Measurements from ENCODE around the gene BTG1.

The BTG1 gene, protein sequence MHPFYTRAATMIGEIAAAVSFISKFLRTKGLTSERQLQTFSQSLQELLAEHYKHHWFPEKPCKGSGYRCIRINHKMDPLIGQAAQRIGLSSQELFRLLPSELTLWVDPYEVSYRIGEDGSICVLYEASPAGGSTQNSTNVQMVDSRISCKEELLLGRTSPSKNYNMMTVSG

DNA sequence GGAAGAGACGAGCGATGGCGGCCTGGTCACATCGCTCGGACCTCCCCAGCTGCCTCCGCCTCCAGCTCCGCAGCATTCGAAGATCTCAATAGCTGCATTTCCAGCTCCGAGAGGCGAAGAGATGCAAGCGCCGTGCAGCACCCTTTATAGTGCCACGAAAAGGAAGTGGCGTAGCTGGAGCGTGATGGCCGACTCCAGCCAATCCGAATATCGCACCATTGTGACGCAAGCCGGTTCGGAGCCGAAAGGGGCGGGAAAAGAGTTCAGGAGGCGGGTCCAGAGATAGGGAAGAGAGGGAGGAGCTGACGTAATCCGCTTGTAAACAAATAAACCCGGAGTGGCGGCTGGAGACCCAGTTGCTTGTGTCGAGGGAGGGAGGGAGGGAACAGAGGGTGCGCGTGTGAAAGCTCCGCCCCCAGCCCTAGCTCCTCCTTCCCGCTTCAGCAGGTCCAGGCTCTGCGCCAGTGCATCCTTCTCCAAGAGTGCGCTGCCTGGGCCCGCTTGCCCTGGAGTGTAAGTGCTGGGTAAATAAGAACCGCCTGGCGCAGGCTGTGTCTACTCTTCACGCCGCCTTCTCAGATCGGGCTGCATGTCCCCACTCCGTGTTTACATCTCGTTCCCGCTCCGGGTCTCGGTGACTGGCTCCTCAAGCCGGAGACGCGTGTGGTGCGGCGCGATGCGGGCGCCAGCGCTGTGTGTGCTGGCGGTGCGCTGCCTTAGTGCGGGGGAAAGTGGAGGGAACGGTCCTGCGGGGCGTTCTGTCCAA is at the start of gene BTG1:
BTG1 (minus strand) TSS at position 116 of the 766 bp plus-strand sequence. CDS start 311 bp downstream, outside the sequence.
- peak; percentile 96 for DNase-seq (ENCODE audit: low spot score)

- DNase-seq (ENCODE audit: low spot score), result no peak
Observed at GRCh38 chr12:92194561-92194960, 48.9 kb upstream of the BTG1 start.

DNA sequence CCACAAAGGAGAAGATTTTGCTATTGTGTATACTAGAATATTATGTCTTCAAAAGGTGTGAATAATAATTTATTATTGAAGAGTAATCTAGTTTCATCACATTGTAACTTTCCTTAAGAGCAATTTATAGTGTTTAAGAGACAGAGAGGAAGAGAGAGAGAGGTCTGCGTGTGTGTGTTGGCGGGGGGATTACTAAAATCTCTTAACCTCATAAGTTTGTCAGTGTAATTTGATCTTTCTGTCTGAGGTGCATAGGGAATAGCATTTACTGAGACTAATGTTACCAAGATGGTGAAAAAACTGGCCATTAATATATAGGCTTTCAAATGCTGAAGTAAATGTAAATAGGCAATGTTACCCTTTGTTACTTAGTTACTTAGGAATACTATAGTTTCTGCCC is 48.2 kb upstream of the BTG1 start:
- no peak for DNase-seq (ENCODE audit: low spot score)

GRCh38 chr12:92193063-92193462 is 47.4 kb upstream of the BTG1 start:
- no peak for DNase-seq (ENCODE audit: low spot score)

DNA sequence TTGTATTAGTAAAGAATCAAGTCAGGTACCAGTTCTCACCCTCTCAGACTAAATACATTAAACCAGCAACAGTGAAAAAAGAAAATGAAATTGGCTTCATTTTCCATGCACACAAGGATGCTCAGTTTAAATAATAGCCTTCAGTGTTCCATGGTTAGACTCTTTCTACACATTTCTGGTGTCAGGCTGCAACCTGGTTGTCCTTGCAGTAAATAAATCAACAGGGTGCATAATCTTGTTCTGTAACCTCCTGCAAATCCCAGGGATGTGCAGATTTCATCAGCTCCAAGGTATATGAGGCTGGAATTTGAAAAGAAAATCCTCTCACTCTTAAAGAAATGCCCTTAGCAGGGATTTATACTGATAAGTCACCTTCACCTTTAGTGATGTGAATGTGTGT is 46.7 kb upstream of the BTG1 start:
- DNase-seq (ENCODE audit: low spot score), result no peak

GRCh38 chr12:92191061-92191460 is 45.4 kb upstream of the BTG1 start:
- DNase-seq (ENCODE audit: low spot score), result no peak

GRCh38 chr12:92188517-92189188 is 43.0 kb upstream of the BTG1 start:
- DNase-seq (ENCODE audit: low spot score), result no peak

GRCh38 chr12:92186038-92186470 is 40.4 kb upstream of the BTG1 start:
- DNase-seq (ENCODE audit: low spot score), result no peak

DNA sequence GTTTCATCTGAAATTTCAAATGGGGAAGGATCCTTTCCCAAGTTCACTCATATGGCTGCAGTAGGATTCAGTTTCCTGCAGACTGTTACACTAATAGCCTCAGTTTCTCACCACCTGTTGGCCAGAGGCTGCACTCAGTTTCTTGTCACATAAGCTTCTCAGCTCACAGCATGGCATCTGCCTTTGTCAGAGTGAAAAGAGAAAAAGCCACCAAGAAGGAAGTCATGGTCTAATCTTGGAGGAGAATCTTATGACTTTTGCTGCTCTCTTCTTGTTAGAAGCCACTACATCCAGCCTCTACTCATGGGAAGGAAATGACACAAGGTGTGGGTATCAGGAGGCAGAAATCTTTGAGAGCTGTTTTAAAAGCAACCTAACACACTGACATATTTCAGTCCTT is 39.4 kb upstream of the BTG1 start:
- DNase-seq (ENCODE audit: low spot score), result no peak

DNA sequence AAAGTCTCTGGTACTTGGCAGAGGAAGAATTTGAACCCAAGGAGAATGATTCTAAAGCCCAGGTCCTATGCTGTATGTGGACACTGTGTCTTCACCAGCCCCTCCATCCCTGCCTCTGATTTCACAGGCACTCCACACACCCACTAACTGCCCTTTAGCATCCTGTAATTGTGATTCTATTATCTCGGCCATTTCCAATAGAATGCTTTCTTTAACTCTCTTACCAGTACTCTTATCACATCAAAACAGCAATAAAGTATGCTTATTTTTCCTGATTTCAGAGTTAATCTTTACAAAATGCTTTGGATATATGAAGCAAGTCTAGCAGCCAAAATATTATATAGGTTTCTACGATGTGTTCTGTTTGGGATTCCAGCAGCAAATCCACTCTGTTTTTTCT is 37.9 kb upstream of the BTG1 start:
- DNase-seq (ENCODE audit: low spot score), result no peak

- DNase-seq (ENCODE audit: low spot score), result no peak
Observed at GRCh38 chr12:92178340-92178739, 32.7 kb upstream of the BTG1 start.

- DNase-seq (ENCODE audit: low spot score), result no peak
Observed at GRCh38 chr12:92176646-92177045, 31.0 kb upstream of the BTG1 start.

DNA sequence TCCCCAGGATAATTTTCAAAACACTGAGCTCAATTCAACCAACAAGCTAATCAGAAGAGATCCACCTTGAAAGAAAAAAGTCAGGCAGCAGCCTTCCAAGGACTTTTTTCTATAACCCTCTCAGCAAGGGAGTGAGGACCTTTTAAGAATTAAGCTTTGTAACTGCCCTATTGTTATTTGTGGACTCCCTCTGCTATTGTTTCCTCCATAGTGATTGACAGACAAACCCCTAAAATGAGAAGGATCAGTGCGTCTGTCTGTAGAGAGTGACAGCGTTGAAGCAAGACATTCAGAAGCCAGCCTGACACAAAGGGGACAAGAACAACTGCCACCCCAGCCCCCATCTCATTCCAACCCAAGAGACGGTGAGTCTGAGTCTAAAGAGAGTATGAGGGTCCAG is 30.3 kb upstream of the BTG1 start:
- DNase-seq (ENCODE audit: low spot score), result no peak

DNA sequence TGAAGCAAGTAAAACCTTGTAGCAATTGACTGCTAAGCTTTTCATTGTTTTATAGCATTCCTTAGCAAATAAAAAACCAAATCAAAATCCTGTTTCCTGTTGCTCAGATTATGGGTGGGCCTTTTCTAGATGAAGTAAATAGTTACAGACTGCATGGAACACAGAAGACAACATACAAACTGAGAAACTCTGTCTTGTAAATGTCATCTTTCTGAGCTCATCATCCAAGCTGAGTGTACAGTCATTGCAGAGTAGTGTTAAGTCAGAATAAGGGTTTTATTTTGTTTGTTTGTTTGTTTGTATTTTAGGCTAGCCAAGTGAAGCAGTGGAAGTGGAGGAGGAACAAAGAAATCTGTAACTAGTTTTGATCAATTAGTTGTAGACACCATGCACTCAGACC is 24.4 kb upstream of the BTG1 start:
- DNase-seq (ENCODE audit: low spot score), result no peak

DNA sequence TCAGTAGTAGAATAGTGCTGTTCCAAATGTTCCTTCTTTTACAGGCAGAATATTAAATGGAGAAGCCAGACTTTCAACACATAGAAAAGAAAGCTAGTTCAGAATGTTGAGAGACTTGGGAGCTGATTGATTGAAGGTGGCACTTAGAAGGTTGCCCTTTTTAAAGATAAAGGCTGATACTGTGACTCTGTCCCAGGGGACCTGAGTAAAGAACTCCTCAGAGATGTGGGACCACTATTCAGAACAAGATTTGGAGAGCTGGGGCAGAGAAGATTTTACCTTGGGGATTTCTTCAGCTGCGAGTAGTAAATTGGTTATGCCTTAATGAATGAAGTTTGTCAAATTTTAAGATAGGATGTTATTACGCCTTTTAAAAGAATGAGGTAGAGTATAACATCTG is 21.4 kb upstream of the BTG1 start:
- no peak for DNase-seq (ENCODE audit: low spot score)

DNA sequence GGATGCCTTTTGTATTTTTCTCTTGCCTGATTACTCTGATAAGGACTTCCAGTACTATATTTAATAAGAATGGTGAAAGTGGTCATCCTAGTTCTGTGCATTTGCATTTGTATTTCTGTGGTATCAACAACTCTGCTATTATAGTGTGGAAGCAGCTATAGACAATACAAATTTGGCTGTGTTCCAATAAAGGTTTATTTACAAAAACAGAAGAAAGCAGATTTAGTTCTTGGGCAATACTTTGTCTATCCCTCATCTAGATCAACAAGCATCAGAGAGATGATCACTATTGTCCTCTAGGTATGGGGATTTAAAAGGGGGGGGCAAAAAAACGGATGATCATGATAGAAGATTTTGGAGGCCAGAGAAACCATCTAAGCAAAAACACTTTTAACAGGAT is 19.1 kb upstream of the BTG1 start:
- no peak for DNase-seq (ENCODE audit: low spot score)

DNA sequence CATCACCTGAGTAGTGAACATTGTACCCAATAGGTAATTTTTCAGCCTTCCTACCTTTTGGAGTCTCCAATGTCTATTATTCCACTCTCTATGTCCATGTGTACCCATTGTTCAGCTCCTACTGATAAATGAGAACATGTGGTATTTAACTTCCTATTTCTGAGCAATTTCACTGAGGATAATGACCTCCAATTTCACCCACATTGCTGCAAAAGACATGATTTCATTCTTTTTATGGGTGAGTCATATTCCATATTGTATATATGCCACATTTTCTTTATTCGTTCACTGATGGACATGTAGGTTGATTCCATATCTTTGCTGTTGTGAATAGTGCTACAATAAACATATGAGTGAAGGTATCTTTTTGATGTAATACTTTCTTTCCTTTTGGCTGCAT is 16.4 kb upstream of the BTG1 start:
- DNase-seq (ENCODE audit: low spot score), result no peak

DNA sequence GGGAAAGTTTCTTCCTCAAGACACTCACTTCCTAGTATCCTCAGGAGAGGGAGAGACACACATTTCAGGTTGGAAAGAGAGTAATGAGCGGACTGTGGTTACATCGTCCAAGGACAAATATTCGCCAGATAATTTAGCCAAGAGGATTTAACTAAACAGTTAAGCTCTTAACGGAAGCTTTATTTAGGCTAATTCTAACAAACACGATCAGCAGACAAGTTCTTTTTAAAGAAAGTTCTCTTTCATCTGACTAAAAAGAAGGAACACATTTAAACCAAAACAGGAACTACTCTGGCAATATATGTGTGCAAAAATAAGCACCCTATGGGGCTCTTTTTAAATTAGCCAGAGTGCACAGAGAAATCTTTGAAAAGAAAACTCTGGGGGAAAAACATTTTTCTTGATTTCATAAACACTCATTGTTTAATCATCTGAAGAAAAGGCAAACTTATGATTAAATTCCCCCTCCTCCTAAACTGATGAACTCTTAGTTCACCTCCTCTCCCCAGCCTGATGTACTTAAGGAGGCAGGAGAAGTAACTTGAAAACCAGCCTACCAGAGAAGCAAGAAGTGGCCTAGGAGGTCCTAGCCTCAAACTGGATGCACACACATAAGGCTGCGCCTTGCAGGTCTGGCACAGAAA is 13.3 kb upstream of the BTG1 start:
- no peak for DNase-seq (ENCODE audit: low spot score)

GRCh38 chr12:92156704-92157395 is 11.2 kb upstream of the BTG1 start:
- DNase-seq (ENCODE audit: low spot score), result no peak

DNA sequence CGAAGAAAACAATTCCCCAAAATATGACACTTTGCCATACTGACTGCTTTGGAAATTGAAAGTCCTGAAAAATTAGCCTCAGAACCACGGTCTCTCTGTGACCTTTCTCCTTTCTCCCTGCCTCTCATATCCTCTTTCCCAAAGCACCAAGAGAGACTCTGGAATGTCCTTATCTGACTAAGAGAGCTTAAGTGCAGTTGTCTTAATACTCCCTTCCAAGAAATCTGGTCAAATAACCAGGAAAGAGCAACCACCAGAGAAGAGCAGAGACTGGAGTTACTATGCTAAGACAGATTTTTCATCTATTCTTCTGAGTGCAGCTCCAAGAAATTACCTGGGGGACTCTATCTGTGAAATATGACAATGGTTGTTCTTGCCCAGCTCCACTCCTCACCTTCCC is 10.5 kb upstream of the BTG1 start:
- DNase-seq (ENCODE audit: low spot score), result no peak

GRCh38 chr12:92155733-92156132 is 10.1 kb upstream of the BTG1 start:
- DNase-seq (ENCODE audit: low spot score), result no peak

DNA sequence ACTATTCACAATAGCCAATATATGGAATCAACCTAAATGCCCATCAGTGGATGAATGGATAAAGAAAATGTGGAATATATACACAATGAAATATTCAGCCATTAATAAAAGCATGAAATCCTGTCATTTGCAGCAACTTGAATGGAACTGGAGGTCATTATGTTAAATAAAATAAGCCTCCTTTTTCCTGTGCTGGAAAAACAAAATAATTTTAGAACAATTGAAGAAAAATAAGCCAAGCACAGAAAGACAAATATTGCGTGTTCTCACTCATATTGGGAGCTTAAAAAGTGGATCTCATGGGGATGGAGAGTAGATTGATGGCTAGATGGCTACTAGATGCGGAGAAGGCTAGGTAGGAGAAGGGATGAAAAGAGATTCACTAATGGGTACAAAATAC is 6.3 kb upstream of the BTG1 start:
- DNase-seq (ENCODE audit: low spot score), result no peak

Data from AG20443 (cell line).